Midbrain (tissue), 1 donor: ENCODE measurements around the gene AP1S3.
"Not testable (repeated sequence)": the region's sequence is repeated elsewhere in the genome, so short reads cannot be mapped to it uniquely, and the experiment has no call there.

ENCODE experiments used
- DNase-seq: peaks from one replicate; lab custom pipeline; 2025; lab: John Stamatoyannopoulos, UW

The AP1S3 gene

DNA sequence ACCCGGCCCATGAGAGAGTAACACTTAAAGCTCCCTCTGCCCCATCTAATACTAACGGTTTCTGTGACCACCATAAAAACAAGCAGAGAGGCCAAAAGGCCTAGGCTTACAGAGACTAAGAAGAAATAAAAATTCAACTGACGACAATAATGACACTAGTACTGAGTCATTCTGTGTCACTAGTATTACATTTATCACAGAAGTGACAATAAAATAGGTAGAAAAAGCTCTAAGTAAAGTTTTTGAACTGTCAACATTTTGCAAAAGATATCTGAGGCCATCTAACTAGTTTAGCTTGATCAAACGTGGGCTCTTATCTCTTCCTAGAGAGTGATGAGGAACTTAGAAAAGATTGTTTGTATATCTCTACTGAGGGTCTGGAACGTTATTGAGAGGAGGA is 35.6 kb downstream of the AP1S3 start:
- DNase-seq, result no peak

DNA sequence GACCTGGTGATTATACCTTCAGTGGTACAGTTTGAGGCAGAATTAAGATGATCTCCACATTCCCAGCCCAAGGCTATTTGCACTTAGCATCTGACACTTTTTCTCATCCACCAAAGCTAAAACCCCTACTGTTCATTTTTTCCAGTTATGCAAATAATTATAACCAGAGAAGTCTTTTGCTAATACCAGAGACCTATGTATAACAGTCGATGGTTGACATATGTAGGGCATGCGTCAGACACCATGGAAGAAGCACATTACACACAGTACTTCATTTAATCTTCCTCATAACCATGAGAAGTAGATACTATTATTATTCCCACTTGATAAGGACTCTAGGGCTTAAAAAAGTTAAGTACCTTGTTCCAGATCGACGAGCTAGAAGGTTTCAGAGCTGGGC is 36.5 kb downstream of the AP1S3 start:
- DNase-seq, result no peak

GRCh38 chr2:223797811-223798721 is 39.3 kb downstream of the AP1S3 start:
- DNase-seq, result peak; percentile 72

DNA sequence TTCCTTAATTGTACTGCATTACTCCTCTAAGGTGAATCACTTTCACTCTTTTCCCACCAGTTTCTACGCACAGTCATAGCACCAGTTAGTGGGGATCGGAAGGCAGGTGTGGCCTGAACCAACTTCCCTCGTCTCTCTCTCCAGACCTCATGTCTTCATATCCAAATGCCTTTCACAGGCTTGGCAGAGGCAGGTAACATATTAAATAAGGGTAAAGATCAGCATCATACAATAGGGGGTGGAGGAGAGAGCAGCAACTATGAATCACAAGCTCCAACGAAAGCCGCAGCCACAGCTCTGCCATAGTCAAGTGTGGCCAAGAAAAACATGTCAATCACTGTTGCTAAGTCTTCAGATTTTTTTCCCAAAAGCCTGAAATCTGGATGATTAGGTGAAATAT is 40.3 kb downstream of the AP1S3 start:
- DNase-seq, result no peak

- no peak for DNase-seq
Observed at GRCh38 chr2:223789423-223789822, 48.0 kb downstream of the AP1S3 start.

GRCh38 chr2:223788826-223789225 is 48.6 kb downstream of the AP1S3 start:
- DNase-seq, result no peak

DNA sequence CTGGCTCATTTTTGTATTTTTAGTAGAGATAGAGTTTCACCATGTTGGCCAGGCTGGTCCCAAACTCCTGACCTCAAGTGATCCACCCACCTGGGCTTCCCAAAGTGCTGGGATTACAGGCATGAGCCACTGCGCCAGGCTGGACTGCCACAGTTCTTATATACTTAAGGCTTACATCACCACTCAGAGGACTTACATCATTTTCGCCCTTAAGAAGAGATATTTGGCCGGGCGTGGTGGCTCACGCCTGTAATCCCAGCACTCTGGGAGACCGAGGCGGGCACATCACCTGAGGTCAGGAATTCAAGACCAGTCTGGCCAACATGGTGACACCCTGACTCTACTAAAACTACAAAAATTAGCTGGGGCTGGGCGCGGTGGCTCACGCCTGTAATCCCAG is 49.3 kb downstream of the AP1S3 start:
- not testable (repeated sequence) for DNase-seq

DNA sequence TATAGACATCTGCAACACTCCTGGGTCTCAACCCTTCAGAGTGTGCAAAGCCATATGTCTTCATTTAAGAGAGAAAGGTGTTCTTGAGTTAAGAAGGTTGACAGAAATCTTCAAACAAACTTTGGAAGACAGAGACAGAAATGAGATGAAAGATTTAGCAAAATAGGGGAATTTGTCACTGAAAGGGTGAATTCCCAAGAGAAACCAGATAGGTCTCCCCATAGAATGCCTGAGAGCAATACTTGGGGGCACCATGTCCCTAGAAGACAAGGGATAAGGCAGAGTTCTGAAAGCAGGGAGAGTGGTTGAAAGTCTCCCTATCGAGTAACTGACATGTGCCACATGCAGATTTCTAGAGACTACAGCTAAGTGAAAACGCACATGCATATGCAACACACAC is 50.0 kb downstream of the AP1S3 start:
- DNase-seq, result no peak

DNA sequence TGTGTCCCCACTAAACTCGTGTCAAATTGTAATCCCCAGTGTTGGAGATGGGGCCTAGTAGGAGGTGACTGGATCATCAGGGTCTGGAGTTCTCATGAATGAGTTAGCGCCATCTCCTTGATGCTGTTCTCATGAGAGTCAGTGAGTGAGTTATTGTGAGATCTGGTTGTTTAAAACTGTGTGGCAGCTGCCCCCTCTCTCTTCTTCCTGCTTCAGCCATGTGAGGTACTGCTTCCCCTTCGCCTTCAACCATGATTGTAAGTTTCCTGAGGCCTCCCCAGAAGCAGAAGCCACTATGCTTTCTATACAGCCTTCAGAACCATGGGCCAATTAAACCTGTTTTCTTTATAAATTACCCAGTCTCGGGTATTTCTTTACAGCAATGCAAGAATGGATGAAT is 50.4 kb downstream of the AP1S3 start:
- no peak for DNase-seq

GRCh38 chr2:223786236-223786635 is 51.1 kb downstream of the AP1S3 start:
- DNase-seq, result no peak

DNA sequence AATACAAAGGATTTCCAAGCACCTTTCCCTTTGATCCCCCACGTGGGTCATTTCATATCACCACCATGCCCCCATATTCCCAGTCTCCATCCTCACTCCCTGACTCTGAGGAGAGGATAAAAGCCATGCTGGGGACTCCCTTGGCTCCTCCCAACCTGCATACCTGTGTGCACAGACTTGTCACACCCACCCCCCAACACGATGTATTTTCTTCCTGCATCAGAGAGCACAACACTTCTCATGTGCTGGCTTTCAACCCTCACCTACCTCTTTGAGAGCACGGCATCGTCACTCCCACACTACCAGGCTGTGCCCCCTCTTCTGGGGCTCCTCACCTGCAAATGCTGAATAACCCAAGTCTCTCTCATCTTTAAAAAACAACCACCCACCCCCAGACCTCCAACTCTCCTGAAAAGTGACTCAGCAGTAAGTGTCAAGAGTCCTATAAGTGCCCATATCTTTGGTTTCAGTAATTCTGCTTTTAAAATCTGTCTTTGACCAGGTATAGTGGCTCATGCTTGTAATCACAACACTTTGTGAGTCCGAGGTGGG is 53.1 kb downstream of the AP1S3 start:
- no peak for DNase-seq

- DNase-seq, result no peak
Observed at GRCh38 chr2:223782629-223783028, 54.8 kb downstream of the AP1S3 start.

DNA sequence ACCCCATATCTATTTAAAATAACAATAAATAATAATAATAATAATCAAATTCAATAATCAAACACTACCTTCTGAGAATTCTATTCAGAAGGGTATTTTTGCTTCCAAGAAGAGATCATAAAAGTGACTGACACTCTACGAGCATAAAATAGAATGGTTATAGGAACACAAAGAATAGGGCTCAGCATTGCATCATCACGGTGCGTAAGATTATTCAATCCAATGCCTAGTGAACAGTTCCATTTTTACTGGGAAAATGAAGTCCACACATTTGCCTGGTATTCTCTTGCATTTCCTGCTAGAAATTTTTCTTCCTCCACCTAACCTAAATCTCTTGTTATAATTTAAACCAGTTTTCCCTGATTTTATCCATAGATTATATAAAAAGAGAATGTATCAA is 55.8 kb downstream of the AP1S3 start:
- no peak for DNase-seq

GRCh38 chr2:223779877-223780276 is 57.5 kb downstream of the AP1S3 start:
- DNase-seq, result no peak

GRCh38 chr2:223774193-223774592 is 63.2 kb downstream of the AP1S3 start:
- DNase-seq, result no peak

- no peak for DNase-seq
Observed at GRCh38 chr2:223772363-223772762, 65.0 kb downstream of the AP1S3 start.

- DNase-seq, result no peak
Observed at GRCh38 chr2:223771475-223771874, 65.9 kb downstream of the AP1S3 start.

GRCh38 chr2:223768179-223768578 is 69.2 kb downstream of the AP1S3 start:
- no peak for DNase-seq

DNA sequence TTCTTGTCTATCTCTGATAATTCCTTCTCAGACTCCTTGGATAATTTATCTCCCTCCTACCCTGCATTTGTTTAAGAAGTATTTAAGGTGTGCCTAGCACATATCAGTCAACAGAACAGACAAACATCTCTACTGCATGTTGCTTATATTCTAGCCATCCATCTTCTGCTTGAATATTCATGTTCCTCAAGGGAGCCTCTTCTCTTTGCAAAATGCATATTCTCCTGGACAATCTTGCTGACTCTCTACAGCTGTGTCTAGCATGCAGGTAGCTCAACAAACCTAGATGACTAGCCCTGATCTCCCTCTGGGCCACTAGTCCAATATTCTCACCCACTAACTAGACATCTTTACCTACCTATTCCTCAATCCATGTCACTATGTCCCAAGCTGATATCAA is 70.0 kb downstream of the AP1S3 start:
- no peak for DNase-seq

- DNase-seq, result no peak
Observed at GRCh38 chr2:223765221-223765785, 72.1 kb downstream of the AP1S3 start.

DNA sequence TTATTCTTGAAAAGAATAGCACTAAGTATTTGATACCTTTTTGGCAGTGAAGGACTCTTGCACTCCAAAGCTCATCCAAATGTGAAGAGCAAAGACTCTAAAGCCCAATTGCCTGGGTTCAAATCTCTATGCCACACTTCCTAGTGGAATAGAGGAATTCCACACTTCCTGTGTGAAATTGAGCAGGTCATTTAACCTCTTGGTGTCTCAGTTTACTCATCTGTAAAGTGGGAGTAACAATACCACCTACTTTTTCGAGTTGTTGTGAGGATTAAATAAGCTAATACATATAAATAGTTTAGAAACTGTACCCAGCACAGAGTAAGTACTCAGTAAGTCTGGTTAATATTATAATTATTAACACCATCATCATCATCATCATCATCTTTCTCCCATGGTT is 72.6 kb downstream of the AP1S3 start:
- DNase-seq, result no peak

GRCh38 chr2:223762853-223763252 is 74.5 kb downstream of the AP1S3 start:
- DNase-seq, result no peak

DNA sequence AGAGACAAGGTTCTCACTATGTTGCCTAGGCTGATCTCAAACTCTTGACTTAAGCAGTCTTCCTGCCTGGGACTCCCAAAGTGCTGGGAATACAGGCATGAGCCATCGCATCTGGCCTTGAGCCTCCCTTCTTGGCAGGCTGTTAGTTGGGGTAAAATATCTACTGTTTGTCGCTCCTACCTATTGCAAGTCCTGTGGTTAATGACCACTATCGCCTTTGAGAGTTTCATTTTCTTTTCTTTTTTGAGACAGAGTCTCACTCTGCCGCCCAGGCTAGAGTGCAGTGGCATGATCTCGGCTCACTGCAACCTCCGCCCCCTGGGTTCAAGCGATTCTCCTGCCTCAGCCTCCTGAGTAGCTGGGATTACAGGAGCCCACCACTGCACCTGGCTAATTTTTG is 75.6 kb downstream of the AP1S3 start:
- not testable (repeated sequence) for DNase-seq
